Body of pancreas (tissue), 4 donors: ENCODE data around the gene SLC34A1. TPM values are rescaled to one million over a fixed set of nuclear protein-coding genes. Genes with fewer than 3 reads are reported as not detected.

Experiments
- ATAC-seq: fragments of 150-250 bp; one replicate; pipeline ENCODE4 v1.9.1; 2016
- DNase-seq, 4 donors: peaks; one replicate each; pipeline ENCODE4 v3.0.0-alpha.2; 2019
- H3K27ac ChIP-seq, 4 donors: fragments of 200-600 bp; sonication (generic); 1 replicate in 3 of 4; 2 replicates in 1 of 4; pipeline versions ENCODE4 v1.5.1 to v1.6.1; 2016 to 2019; ENCODE audit warnings: mild to moderate bottlenecking in 1 of 4, mixed read lengths in 1 of 4, moderate library complexity in 1 of 4
- H3K27me3 ChIP-seq, 2 donors: fragments of 200-600 bp; sonication (generic); one replicate each; pipeline ENCODE4 v1.6.0; 2016; ENCODE audit warnings: mild to moderate bottlenecking in 1 of 2
- H3K36me3 ChIP-seq, 2 donors: fragments of 200-600 bp; sonication (generic); replicated peaks in 1 of 2; 2 replicates each; pipeline ENCODE4 v1.5.1; 2016; ENCODE audit warnings: low read depth in 2 of 2; ENCODE audit not compliant: insufficient read depth in 1 of 2
- H3K4me1 ChIP-seq: fragments of 200-600 bp; sonication (generic); one replicate; pipeline ENCODE4 v1.6.0; 2016
- H3K4me3 ChIP-seq, 2 donors: fragments of 200-600 bp; sonication (generic); 1 replicate in 1 of 2; 2 replicates in 1 of 2; pipeline ENCODE4 v1.5.1; 2016 to 2019
- H3K9me3 ChIP-seq, 3 donors: fragments of 200-600 bp; sonication (generic); 1 replicate in 2 of 3; 2 replicates in 1 of 3; pipeline ENCODE4 v1.5.1; 2016
- CTCF ChIP-seq, 7 experiments: fragments of 450-650 bp in 4 of 7; fragments of 200-600 bp in 3 of 7; sonication (generic) in 3 of 7; IDR thresholded peaks; one replicate each; pipeline ENCODE4 v1.5.1; 2016 to 2019; ENCODE audit warnings: antibody characterized with exemption in 7 of 7
- POLR2A ChIP-seq, 3 donors: fragments of 450-650 bp; IDR thresholded peaks; one replicate each; pipeline ENCODE4 v1.6.1; 2016; ENCODE audit warnings: antibody characterized with exemption in 3 of 3, mild to moderate bottlenecking in 2 of 3
- WGBS, 2 donors: methylation state at CpG; one replicate each; pipeline ENCODE4 v1.1.5; 2017; 5-methylcytosine and 5-hydroxymethylcytosine counted together
- intact Hi-C: fragments of 100-400 bp; cut with DNase I; formaldehyde crosslinking; loops from one replicate; pipeline ENCODE4 v1.15.1; 2023
- total RNA-seq, 2 donors: library from RNA; depleted of rRNA; stranded (reverse); fragments of >200 nt; gene quantifications; one replicate each; pipeline ENCODE4 v1.1.0, GENCODE V29; 2016

SLC34A1 gene
- total RNA-seq, 2 donors from 2014 or later = not detected

DNA sequence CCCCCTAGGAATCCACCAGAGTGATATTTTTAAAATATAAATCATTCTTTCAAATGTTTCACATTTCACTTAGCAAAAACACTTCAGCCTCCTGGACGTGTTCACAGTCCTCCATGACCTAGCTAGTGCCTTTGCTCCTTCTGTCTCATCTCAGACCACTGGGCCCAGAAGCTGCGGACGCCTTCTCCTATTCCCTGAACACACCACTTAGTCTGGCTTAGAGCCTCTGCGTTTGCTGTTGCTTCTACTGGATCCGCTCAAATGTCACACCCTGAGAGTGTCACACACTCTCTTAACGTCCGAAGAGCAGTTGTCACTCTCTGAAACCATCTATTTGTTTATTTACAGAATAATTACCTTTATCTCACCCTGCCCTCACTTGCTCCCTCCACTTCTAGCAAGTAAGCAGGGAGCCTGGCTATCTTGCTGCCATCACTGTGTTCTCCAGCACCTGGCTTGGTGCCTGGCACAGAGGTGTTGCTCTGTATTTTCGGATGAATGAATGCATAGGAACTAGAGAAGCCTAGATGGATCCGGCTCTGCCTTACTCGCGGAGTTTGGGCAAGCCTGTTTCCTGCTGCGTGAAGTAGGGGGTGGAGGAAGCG is 41.1 kb downstream of the SLC34A1 start:
- H3K27ac ChIP-seq = peak overlapping the region; percentile 81 to 96 (median 93)
- H3K9me3 ChIP-seq = no peaks in the 10 kb centered on the region
- DNase-seq = peak in 1 of 4 donors; percentile 17
- WGBS, 2 donors = 37 to 46% methylated on average over 13 of the region's 13 CpGs
- TF ChIP-seq CTCF (IDR thresholded peaks at IDR 0.05) (no peak), POLR2A (IDR thresholded peaks at IDR 0.05) (no peak)
- no peak overlapping the region for H3K4me3 ChIP-seq
- no peaks in the 10 kb centered on the region for H3K36me3 ChIP-seq
- H3K4me1 ChIP-seq = peaks cover 23% of the 10 kb centered on the region
- no peaks in the 10 kb centered on the region for H3K27me3 ChIP-seq
- no peak for ATAC-seq
- intact Hi-C loops = no loop called here

DNA sequence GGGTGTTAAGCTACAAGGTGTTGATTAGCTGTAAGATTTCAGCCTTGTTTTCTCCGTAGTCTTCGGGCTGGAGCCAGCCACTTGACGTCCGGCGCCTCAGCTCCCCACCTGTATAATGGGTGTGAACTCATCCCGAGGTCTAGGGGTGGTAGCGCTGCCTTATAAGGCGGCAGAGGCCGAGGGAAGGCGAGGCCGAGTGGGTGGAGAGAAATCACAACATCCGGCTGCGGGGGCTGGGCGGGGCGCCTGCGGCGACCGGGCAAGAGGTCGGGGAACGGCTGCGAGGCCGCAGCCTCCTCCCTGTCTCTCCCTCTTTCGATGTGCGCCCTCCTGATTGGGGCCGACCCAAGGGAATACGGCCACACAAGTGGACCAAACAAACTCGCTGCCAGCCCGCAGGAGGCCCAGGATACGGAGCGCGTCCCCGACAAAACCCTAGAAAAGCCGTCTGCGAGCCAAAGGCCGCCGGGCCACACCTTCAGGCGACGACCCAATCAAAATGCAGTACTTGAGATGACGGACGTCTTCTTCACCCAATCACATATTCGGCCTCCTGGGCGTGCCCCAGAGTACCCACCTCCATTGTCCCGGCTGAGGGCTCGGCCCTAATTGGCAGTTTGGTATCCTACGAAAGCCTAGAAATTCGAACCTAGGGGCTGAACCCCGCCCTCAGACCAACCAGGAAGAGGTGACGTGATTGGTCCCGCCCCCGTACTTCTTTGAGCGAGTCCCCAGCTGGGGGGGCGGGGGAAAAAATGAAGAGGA is 41.7 kb downstream of the SLC34A1 start:
- ATAC-seq (peak; percentile 93), DNase-seq (peak; percentile 100)
- peaks cover 23% of the 10 kb centered on the region for H3K4me1 ChIP-seq
- H3K9me3 ChIP-seq = no peaks in the 10 kb centered on the region
- TF ChIP-seq POLR2A (IDR thresholded peaks at IDR 0.05) (peak; percentile 52 to 85 (median 85)), CTCF (IDR thresholded peaks at IDR 0.05) (no peak)
- no peak overlapping the region for H3K4me3 ChIP-seq
- no peaks in the 10 kb centered on the region for H3K36me3 ChIP-seq
- no peaks in the 10 kb centered on the region for H3K27me3 ChIP-seq
- intact Hi-C loops = no loop called here
- peak overlapping the region; percentile 81 to 96 (median 93) for H3K27ac ChIP-seq
- 1% methylated on average over 16 to 52 of the region's 52 CpGs for WGBS, 2 donors

GRCh38 chr5:177426566-177427210 is 42.5 kb downstream of the SLC34A1 start, which contains the start of gene GRK6:
TSS of gene GRK6 (plus strand) at chr5:177426676. CDS start at chr5:177426846, 170 bp downstream.
- no peaks in the 10 kb centered on the region for H3K9me3 ChIP-seq
- H3K4me3 ChIP-seq = peak within 1 kb of the TSS; percentile 35 to 59
- DNase-seq = peak; percentile 53 to 57 (median 56)
- 0 to 3% methylated on average over 29 to 57 of the region's 82 CpGs for WGBS, 2 donors
- peak within 1 kb of the TSS; percentile 81 to 96 (median 93) for H3K27ac ChIP-seq
- no peaks in the 10 kb centered on the region for H3K36me3 ChIP-seq
- H3K27me3 ChIP-seq = no peaks in the 10 kb centered on the region
- intact Hi-C loops = no loop called here
- peaks cover 23% of the 10 kb centered on the region for H3K4me1 ChIP-seq
- TF ChIP-seq CTCF (IDR thresholded peaks at IDR 0.05) = peak in 2 of 7 experiments; percentile 4 to 8
- TF ChIP-seq POLR2A (IDR thresholded peaks at IDR 0.05) = peak in 1 of 3 donors; percentile 5
- peak; percentile 7 for ATAC-seq

DNA sequence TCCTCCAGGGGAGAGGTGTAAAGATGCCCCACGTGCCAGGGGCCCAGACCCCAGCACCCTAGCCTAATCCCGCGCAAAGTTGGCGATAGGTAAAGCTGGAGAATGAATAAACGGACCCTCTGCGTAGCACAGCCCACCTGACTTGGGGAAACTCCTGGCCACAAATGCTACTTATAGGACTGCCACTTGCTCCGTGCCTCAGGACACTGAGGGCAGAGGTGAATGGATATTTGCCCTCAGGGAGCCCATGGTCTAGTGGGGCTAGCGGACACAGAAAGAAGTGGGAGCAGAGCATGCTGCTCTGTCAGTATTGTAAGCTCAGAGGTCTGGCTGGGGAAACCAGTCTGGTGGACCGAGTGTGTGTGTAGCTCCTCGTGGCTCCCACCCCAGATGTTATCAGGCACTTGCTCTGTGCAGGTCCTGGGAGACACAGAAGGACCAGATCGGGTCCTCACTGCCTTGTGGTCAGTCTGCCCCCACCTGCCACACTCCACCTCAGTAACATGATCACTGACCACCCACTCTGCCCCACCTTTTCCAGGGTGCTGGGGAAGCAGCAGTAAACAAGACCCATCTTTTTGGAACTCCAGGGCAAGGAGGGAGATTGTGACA is 43.1 kb downstream of the SLC34A1 start:
- Histone ChIP-seq H3K4me3 (peak overlapping the region; percentile 35 to 59), H3K9me3 (no peaks in the 10 kb centered on the region), H3K27ac (peak overlapping the region; percentile 79 to 92 (median 88)), H3K27me3 (no peaks in the 10 kb centered on the region), H3K4me1 (peaks cover 23% of the 10 kb centered on the region), H3K36me3 (peaks cover 0 to 2% of the 10 kb centered on the region in 2 donors)
- peak in 1 of 4 donors; percentile 15 for DNase-seq
- TF ChIP-seq CTCF (IDR thresholded peaks at IDR 0.05) (no peak), POLR2A (IDR thresholded peaks at IDR 0.05) (no peak)
- intact Hi-C loops = no loop called here
- no peak for ATAC-seq
- WGBS, 2 donors = 10 to 11% methylated on average over 7 to 11 of the region's 11 CpGs
